Calu3 (cell line): ENCODE measurements around the gene SLC15A4. TPM values are rescaled to one million over a fixed set of nuclear protein-coding genes. Genes with fewer than 3 reads are reported as not detected.

Source experiments
- BruUV-seq: library from RNA; stranded (reverse); fragments of 400-500 nt; replicated peaks from 2 replicates; lab custom pipeline; 2021; lab: Mats Ljungman, UMichigan
- CTCF ChIA-PET: fragments of 300-600 bp; sonication (Branson Sonifier 250); formaldehyde crosslinking; loops from one replicate; lab custom pipeline; 2022; ENCODE audit warnings: antibody characterized with exemption; lab: Charles Lee
- DNase-seq: peaks from one replicate; pipeline ENCODE4 v3.0.0; 2022
- H3K27ac Mint-ChIP-seq: one replicate; pipeline ENCODE4 v1.8.0; 2022; ENCODE audit warnings: mixed read lengths; ENCODE audit not compliant: unreplicated experiment
- H3K27me3 Mint-ChIP-seq: one replicate; pipeline ENCODE4 v1.8.0; 2022; ENCODE audit warnings: mixed read lengths; ENCODE audit not compliant: unreplicated experiment
- H3K36me3 Mint-ChIP-seq: one replicate; pipeline ENCODE4 v1.8.0; 2022; ENCODE audit warnings: mild to moderate bottlenecking, moderate library complexity, mixed read lengths; ENCODE audit not compliant: insufficient read depth, unreplicated experiment
- H3K4me1 Mint-ChIP-seq: one replicate; pipeline ENCODE4 v1.8.0; 2022; ENCODE audit warnings: mild to moderate bottlenecking, low read depth, mixed read lengths; ENCODE audit not compliant: unreplicated experiment
- H3K4me3 Mint-ChIP-seq: one replicate; pipeline ENCODE4 v1.8.0; 2022; ENCODE audit warnings: mild to moderate bottlenecking, low read depth, moderate library complexity, mixed read lengths; ENCODE audit not compliant: unreplicated experiment
- H3K9me3 Mint-ChIP-seq: one replicate; pipeline ENCODE4 v1.8.0; 2022; ENCODE audit warnings: low read depth, mixed read lengths; ENCODE audit not compliant: unreplicated experiment
- CTCF ChIP-seq: fragments of 200-600 bp; IDR thresholded peaks from one replicate; pipeline ENCODE4 v1.8.0; 2022; ENCODE audit warnings: antibody characterized with exemption; ENCODE audit not compliant: unreplicated experiment
- intact Hi-C: fragments of 100-400 bp; cut with micrococcal nuclease; formaldehyde crosslinking; loops from one replicate; pipeline ENCODE4 v1.10.0; 2022; ENCODE audit not compliant: unreplicated experiment
- total RNA-seq: library from RNA; stranded (reverse); gene quantifications from 2 replicates; pipeline ENCODE4 v1.2.3, GENCODE V29; 2022

Gene SLC15A4
- total RNA-seq, 1 experiment from 2014 or later: 34.9 TPM

- DNase-seq: peak; percentile 71
- Mint-ChIP-seq H3K36me3 (peaks cover 19% of the 10 kb centered on the region), H3K4me3 (peak overlapping the region; percentile 77), H3K4me1 (peaks cover 30% of the 10 kb centered on the region), H3K27me3 (no peaks in the 10 kb centered on the region), H3K9me3 (no peaks in the 10 kb centered on the region), H3K27ac (peak overlapping the region; percentile 68)
- CTCF ChIA-PET: no interaction called here
- BruUV-seq: no TSS peak
- intact Hi-C loops: no loop called here
- TF ChIP-seq CTCF: no peak
Measured at GRCh38 chr12:128823216-128823915, 392 bp downstream of the SLC15A4 start.

GRCh38 chr12:128820723-128821432 lies 2.9 kb downstream of the SLC15A4 start:
- no peak for TF ChIP-seq CTCF
- no TSS peak for BruUV-seq
- no peak overlapping the region for H3K4me3 Mint-ChIP-seq
- CTCF ChIA-PET: no interaction called here
- H3K36me3 Mint-ChIP-seq: peaks cover 23% of the 10 kb centered on the region
- peak overlapping the region; percentile 28 for H3K27ac Mint-ChIP-seq
- peaks cover 46% of the 10 kb centered on the region for H3K4me1 Mint-ChIP-seq
- H3K27me3 Mint-ChIP-seq: no peaks in the 10 kb centered on the region
- H3K9me3 Mint-ChIP-seq: no peaks in the 10 kb centered on the region
- no peak for DNase-seq
- intact Hi-C loops: no loop called here

DNA sequence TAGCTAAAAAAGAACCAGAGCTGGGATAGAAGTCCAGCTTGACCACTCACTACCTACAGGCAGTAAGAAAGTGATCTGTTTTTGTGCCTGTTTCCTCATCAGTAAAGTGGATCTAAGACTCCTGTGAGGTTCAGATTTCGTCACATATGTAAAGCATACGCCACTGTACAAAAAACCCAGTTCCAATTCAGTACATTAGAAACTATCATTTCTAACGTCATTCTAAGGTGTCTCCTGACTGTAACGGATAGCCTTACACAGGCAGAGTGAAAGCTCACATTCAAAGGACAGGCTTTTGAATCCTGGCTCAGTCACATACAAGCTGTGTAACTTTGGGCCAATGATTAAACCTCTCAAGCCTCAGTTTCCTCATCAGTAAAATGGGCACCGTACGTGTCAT lies 3.5 kb downstream of the SLC15A4 start:
- H3K4me1 Mint-ChIP-seq: peaks cover 46% of the 10 kb centered on the region
- peaks cover 23% of the 10 kb centered on the region for H3K36me3 Mint-ChIP-seq
- no peak overlapping the region for H3K4me3 Mint-ChIP-seq
- CTCF ChIA-PET: no interaction called here
- intact Hi-C loops: no loop called here
- BruUV-seq: no TSS peak
- no peaks in the 10 kb centered on the region for H3K27me3 Mint-ChIP-seq
- H3K9me3 Mint-ChIP-seq: no peaks in the 10 kb centered on the region
- H3K27ac Mint-ChIP-seq: no peak overlapping the region
- TF ChIP-seq CTCF: no peak
- no peak for DNase-seq

- CTCF ChIA-PET: no interaction called here
- BruUV-seq: no TSS peak
- H3K36me3 Mint-ChIP-seq: peaks cover 27% of the 10 kb centered on the region
- no peak overlapping the region for H3K4me3 Mint-ChIP-seq
- intact Hi-C loops: no loop called here
- H3K27me3 Mint-ChIP-seq: no peaks in the 10 kb centered on the region
- TF ChIP-seq CTCF: no peak
- no peak overlapping the region for H3K27ac Mint-ChIP-seq
- peaks cover 46% of the 10 kb centered on the region for H3K4me1 Mint-ChIP-seq
- no peaks in the 10 kb centered on the region for H3K9me3 Mint-ChIP-seq
- no peak for DNase-seq
Measured at GRCh38 chr12:128819293-128820144, 4.2 kb downstream of the SLC15A4 start.
